OCI-LY7 (cell line): ENCODE data around the gene THAP7. TPM values are rescaled to one million over a fixed set of nuclear protein-coding genes. Genes with fewer than 3 reads are reported as not detected.

Source experiments
- BruUV-seq: library from RNA; stranded (reverse); fragments of 400-500 nt; replicated peaks from 2 replicates; lab custom pipeline; 2021; lab: Mats Ljungman, UMichigan
- CTCF ChIA-PET: fragments of 300-600 bp; sonication (Branson Sonifier 250); formaldehyde crosslinking; loops from one replicate; lab custom pipeline; 2022; ENCODE audit warnings: antibody characterized with exemption; ENCODE audit not compliant: unreplicated experiment; lab: Charles Lee
- POLR2A ChIA-PET: fragments of 300-600 bp; sonication (Branson Sonifier 250); formaldehyde crosslinking; loops from one replicate; lab custom pipeline; 2022; ENCODE audit warnings: antibody characterized with exemption; lab: Charles Lee
- DNase-seq: peaks from one replicate; pipeline ENCODE4 v3.0.0-alpha.2; 2015; ENCODE audit warnings: low spot score
- H2AFZ ChIP-seq: fragments of 200-600 bp; sonication (generic), shearing (Covaris generic); 2 replicates; pipeline ENCODE4 v1.6.1; 2014; ENCODE audit warnings: mild to moderate bottlenecking, antibody characterized with exemption, low read length, moderate library complexity
- H3K27ac ChIP-seq: fragments of 200-600 bp; sonication (generic); 2 replicates; pipeline ENCODE4 v1.5.1; 2014; ENCODE audit warnings: mixed run types, low read depth, mild to moderate bottlenecking, moderate library complexity, low read length, inconsistent platforms; ENCODE audit not compliant: poor library complexity, severe bottlenecking
- H3K36me3 ChIP-seq: fragments of 200-600 bp; sonication (generic); 2 replicates; pipeline ENCODE4 v1.6.1; 2014; ENCODE audit warnings: mild to moderate bottlenecking, antibody characterized with exemption, low read length, moderate library complexity, mixed read lengths; ENCODE audit not compliant: insufficient read depth
- H3K4me1 ChIP-seq: fragments of 200-600 bp; sonication (generic); 2 replicates; pipeline ENCODE4 v1.5.1; 2014; ENCODE audit warnings: mild to moderate bottlenecking, low read length; ENCODE audit not compliant: insufficient read depth, poor library complexity, severe bottlenecking
- H3K4me2 ChIP-seq: fragments of 200-600 bp; sonication (generic); 2 replicates; pipeline ENCODE4 v1.6.1; 2014; ENCODE audit warnings: mild to moderate bottlenecking, low read length
- H3K4me3 ChIP-seq: fragments of 200-600 bp; sonication (generic); 2 replicates; pipeline ENCODE4 v1.5.1; 2014; ENCODE audit warnings: mild to moderate bottlenecking, low read depth, low read length; ENCODE audit not compliant: poor library complexity, severe bottlenecking
- H3K79me2 ChIP-seq: fragments of 200-600 bp; sonication (generic); 2 replicates; pipeline ENCODE4 v1.6.1; 2016; ENCODE audit warnings: low read depth, mild to moderate bottlenecking, low read length, moderate library complexity, mixed read lengths; ENCODE audit not compliant: insufficient read depth
- H3K9me2 ChIP-seq: fragments of 200-600 bp; sonication (generic); 2 replicates; pipeline ENCODE4 v1.6.1; 2016; ENCODE audit warnings: mild to moderate bottlenecking, low read length, mixed read lengths; ENCODE audit not compliant: insufficient read depth
- H3K9me3 ChIP-seq: fragments of 200-600 bp; sonication (generic); 2 replicates; pipeline ENCODE4 v1.6.1; 2014; ENCODE audit warnings: mild to moderate bottlenecking, mixed run types, low read length, mixed read lengths
- H4K20me1 ChIP-seq: fragments of 200-600 bp; sonication (generic); 2 replicates; pipeline ENCODE4 v1.6.1; 2014; ENCODE audit warnings: mild to moderate bottlenecking, antibody characterized with exemption, low read length, moderate library complexity, mixed read lengths; ENCODE audit not compliant: insufficient read depth
- CTCF ChIP-seq: fragments of 200-600 bp; sonication (generic); conservative IDR thresholded peaks from 2 replicates; pipeline ENCODE4 v1.5.1; 2014; ENCODE audit warnings: mild to moderate bottlenecking, antibody characterized with exemption, low read length, moderate library complexity, mixed read lengths
- EZH2phosphoT487 ChIP-seq: fragments of 200-600 bp; sonication (generic); IDR thresholded peaks from 2 replicates; pipeline ENCODE4 v1.6.1; 2018; ENCODE audit warnings: low read depth, borderline replicate concordance, mild to moderate bottlenecking, mixed run types, antibody characterized with exemption, low read length, moderate library complexity, mixed read lengths
- intact Hi-C: fragments of 100-400 bp; cut with micrococcal nuclease; formaldehyde crosslinking; loops from one replicate; pipeline ENCODE4 v1.10.0; 2022; ENCODE audit not compliant: unreplicated experiment
- total RNA-seq, 2 experiments: library from RNA; depleted of rRNA in 1 of 2; stranded (reverse); fragments of >200 nt in 1 of 2; shearing (Covaris generic) in 1 of 2; gene quantifications; 2 replicates each; pipeline ENCODE4 v1.2.3, GENCODE V29; 2014 to 2022

Gene THAP7
- total RNA-seq, 2 experiments from 2014 or later, result 36.3 to 73.0 TPM

GRCh38 chr22:21044931-21045584, 43.1 kb upstream of the THAP7 start:
- ChIA-PET POLR2A (interaction anchor here (0.8 kb wide), 1 partner anchor 43 kb away, joined by 3 read pairs; the partner anchor contains the start of gene THAP7), CTCF (no interaction called here)
- TF ChIP-seq CTCF, result no peak
- no peak for TF ChIP-seq EZH2phosphoT487
- Histone ChIP-seq H2AFZ (no peak overlapping the region), H3K79me2 (no peaks in the 10 kb centered on the region), H3K27ac (no peak overlapping the region), H3K36me3 (no peaks in the 10 kb centered on the region), H3K4me3 (peak overlapping the region; percentile 8), H3K4me1 (peaks cover 3% of the 10 kb centered on the region), H3K9me3 (no peaks in the 10 kb centered on the region), H3K4me2 (peak overlapping the region; percentile 41), H3K9me2 (no peaks in the 10 kb centered on the region), H4K20me1 (no peaks in the 10 kb centered on the region)
- no peak for DNase-seq
- intact Hi-C loops, result no loop called here
- no TSS peak for BruUV-seq

DNA sequence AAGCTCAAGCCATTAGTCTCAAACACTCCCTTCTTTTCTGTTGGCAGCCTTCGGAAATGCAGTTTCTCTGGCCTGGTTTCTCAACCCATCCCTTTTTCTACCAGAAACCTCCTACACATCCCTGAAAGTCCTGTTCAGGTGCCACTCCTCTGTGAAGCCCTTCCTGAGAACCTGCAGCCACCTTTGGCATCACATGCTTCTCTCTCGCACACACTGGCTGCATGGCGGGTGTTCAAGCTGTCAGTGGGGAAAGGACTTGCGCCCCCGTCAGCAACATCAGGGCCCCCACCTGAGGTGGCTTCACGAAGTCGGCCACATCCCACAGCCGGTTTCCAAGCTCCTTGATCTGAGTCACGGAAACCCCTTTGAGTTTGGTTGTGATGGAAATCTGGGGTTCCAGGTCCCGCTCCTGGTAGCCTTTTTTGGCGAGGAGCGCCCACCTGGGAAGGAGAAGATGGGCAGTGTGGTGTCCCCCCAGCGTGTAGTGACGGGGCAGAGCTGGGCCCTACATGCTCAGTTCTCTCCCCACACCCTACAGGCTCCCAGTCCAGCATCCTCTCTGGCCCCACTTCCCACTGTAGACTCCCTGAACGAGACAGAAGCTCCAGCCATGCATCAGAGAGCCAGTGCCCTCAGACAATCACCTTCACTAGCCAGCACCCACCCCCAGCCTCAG, 42.1 kb upstream of the THAP7 start:
- BruUV-seq, result no TSS peak
- Histone ChIP-seq H4K20me1 (no peaks in the 10 kb centered on the region), H3K4me2 (no peak overlapping the region), H3K4me1 (peaks cover 5% of the 10 kb centered on the region), H3K36me3 (no peaks in the 10 kb centered on the region), H2AFZ (no peak overlapping the region), H3K79me2 (no peaks in the 10 kb centered on the region), H3K27ac (no peak overlapping the region), H3K4me3 (no peak overlapping the region), H3K9me2 (no peaks in the 10 kb centered on the region), H3K9me3 (no peaks in the 10 kb centered on the region)
- CTCF ChIA-PET, result no interaction called here
- intact Hi-C loops, result no loop called here
- POLR2A ChIA-PET, result interaction anchor here (0.6 kb wide), 1 partner anchor 61 kb away, joined by 3 read pairs; the partner anchor contains the start of gene LZTR1
- TF ChIP-seq CTCF (no peak), EZH2phosphoT487 (no peak)
- DNase-seq, result no peak
